Measurements from ENCODE around the gene FRMD1. TPM values are rescaled to one million over a fixed set of nuclear protein-coding genes. Genes with fewer than 3 reads are reported as not detected.

FRMD1 gene
- total RNA-seq, 1 donor from 2014 or later: not detected

- DNase-seq (ENCODE audit: low read depth, low spot score): no peak
- Mint-ChIP-seq H3K36me3 (ENCODE audit: low read depth) (peaks cover 8% of the 10 kb centered on the region), H3K27me3 (ENCODE audit: low read depth) (peaks cover 5% of the 10 kb centered on the region), H3K4me1 (peaks cover 28% of the 10 kb centered on the region), H3K9me3 (peaks cover 8% of the 10 kb centered on the region), H3K27ac (ENCODE audit: unreplicated experiment) (no peak overlapping the region), H3K4me3 (no peak overlapping the region)
- no peak for TF ChIP-seq CTCF (conservative IDR thresholded peaks at IDR 0.05)
These were observed 48.7 kb downstream of the FRMD1 start for GRCh38 chr6:168030218-168030746.

GRCh38 chr6:168029459-168030217 lies 49.4 kb downstream of the FRMD1 start:
- H3K9me3 Mint-ChIP-seq: peaks cover 8% of the 10 kb centered on the region
- H3K4me1 Mint-ChIP-seq: peaks cover 22% of the 10 kb centered on the region
- H3K36me3 Mint-ChIP-seq (ENCODE audit: low read depth): peaks cover 5% of the 10 kb centered on the region
- no peak overlapping the region for H3K4me3 Mint-ChIP-seq
- DNase-seq (ENCODE audit: low read depth, low spot score): no peak
- H3K27me3 Mint-ChIP-seq (ENCODE audit: low read depth): no peaks in the 10 kb centered on the region
- no peak for TF ChIP-seq CTCF (conservative IDR thresholded peaks at IDR 0.05)
- no peak overlapping the region for H3K27ac Mint-ChIP-seq (ENCODE audit: unreplicated experiment)

- no peaks in the 10 kb centered on the region for H3K36me3 Mint-ChIP-seq (ENCODE audit: low read depth)
- H3K4me1 Mint-ChIP-seq: peaks cover 21% of the 10 kb centered on the region
- TF ChIP-seq CTCF (conservative IDR thresholded peaks at IDR 0.05): no peak
- no peak overlapping the region for H3K4me3 Mint-ChIP-seq
- H3K9me3 Mint-ChIP-seq: peaks cover 3% of the 10 kb centered on the region
- no peak overlapping the region for H3K27ac Mint-ChIP-seq (ENCODE audit: unreplicated experiment)
- no peaks in the 10 kb centered on the region for H3K27me3 Mint-ChIP-seq (ENCODE audit: low read depth)
- no peak for DNase-seq (ENCODE audit: low read depth, low spot score)
These were observed 50.8 kb downstream of the FRMD1 start for GRCh38 chr6:168028181-168028580.

DNA sequence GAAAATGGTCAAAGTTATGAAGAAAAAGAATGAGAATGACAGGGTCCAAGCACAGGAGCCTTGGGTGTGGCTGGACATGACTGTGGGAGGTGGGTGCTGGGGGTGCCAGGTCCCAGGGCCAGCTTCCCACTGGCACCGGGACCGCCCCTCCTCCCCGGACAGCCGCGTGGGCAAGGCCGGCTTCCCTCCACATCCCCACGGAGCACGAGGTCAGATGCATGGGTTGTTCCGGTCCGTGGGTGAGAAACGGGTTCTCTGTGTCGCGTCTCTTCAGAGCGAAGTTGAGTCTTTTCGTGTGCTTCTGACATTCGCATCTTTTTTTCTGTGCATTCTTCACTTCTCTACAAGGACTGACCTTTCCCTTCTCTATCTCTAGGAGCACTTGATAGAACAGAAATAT lies 51.5 kb downstream of the FRMD1 start:
- Mint-ChIP-seq H3K4me1 (peaks cover 20% of the 10 kb centered on the region), H3K9me3 (peaks cover 3% of the 10 kb centered on the region), H3K36me3 (ENCODE audit: low read depth) (no peaks in the 10 kb centered on the region), H3K27ac (ENCODE audit: unreplicated experiment) (no peak overlapping the region), H3K27me3 (ENCODE audit: low read depth) (no peaks in the 10 kb centered on the region), H3K4me3 (no peak overlapping the region)
- DNase-seq (ENCODE audit: low read depth, low spot score): no peak
- no peak for TF ChIP-seq CTCF (conservative IDR thresholded peaks at IDR 0.05)

- DNase-seq (ENCODE audit: low read depth, low spot score): no peak
- no peaks in the 10 kb centered on the region for H3K27me3 Mint-ChIP-seq (ENCODE audit: low read depth)
- TF ChIP-seq CTCF (conservative IDR thresholded peaks at IDR 0.05): no peak
- H3K4me1 Mint-ChIP-seq: peaks cover 14% of the 10 kb centered on the region
- H3K27ac Mint-ChIP-seq (ENCODE audit: unreplicated experiment): no peak overlapping the region
- no peaks in the 10 kb centered on the region for H3K36me3 Mint-ChIP-seq (ENCODE audit: low read depth)
- H3K4me3 Mint-ChIP-seq: no peak overlapping the region
- peaks cover 3% of the 10 kb centered on the region for H3K9me3 Mint-ChIP-seq
These were observed 52.1 kb downstream of the FRMD1 start for GRCh38 chr6:168026925-168027324.
